ENCODE measurements around the gene RBMS1.

DNA sequence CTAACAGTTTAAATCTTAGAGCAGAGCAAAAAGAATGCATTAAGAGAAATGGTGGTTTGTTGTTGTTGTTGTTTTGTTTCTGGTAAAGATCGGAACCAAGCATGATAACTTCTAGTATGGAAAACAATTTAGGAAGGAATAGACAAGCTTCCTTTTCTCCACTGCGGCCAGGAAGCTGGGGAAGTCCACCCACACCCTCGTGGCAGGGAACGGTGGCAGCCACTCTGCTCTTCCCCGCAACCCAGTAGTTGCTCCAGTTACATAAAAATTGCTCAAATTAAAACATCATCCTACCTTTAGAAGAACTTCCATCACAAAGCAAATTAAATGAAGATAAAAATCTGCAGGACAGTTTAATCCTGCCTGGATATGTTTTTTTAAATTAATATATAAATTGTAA lies 113.0 kb downstream of the RBMS1 start:
- TF ChIP-seq POLR2A (IDR thresholded peaks at IDR 0.05) (no peak), POLR2AphosphoS5 (IDR thresholded peaks at IDR 0.05) (no peak)
